Spleen (tissue), 7 donors: ENCODE data around the gene CARD19.
A peak's percentile ranks its signal among the peaks of the same experiment; 100 is the strongest.

Experiments
- POLR2A ChIP-seq, 3 donors: fragments of 450-650 bp; IDR thresholded peaks; one replicate each; pipeline ENCODE4 v1.5.1; 2017; ENCODE audit warnings: antibody characterized with exemption in 3 of 3, mild to moderate bottlenecking in 1 of 3
- POLR2AphosphoS5 ChIP-seq, 3 donors: sonication (generic); formaldehyde crosslinking; IDR thresholded peaks; one replicate each; pipeline ENCODE4 v1.5.1; 2017; ENCODE audit warnings: antibody characterized with exemption in 3 of 3
- TF ChIP-seq, protein P1 (sequence below), 11 experiments: fragments of 200-600 bp in 7 of 11; fragments of 450-650 bp in 4 of 11; sonication (generic) in 4 of 11; IDR thresholded peaks in 8 of 11; conservative IDR thresholded peaks in 3 of 11; 1 replicate in 7 of 11; 2 replicates in 4 of 11; pipeline versions ENCODE4 v1.4.0 to v1.8.0; 2016 to 2021; ENCODE audit warnings: antibody characterized with exemption in 11 of 11, inconsistent platforms in 4 of 11, mild to moderate bottlenecking in 1 of 11
- donor health status: DM: no; HTN: no; CAD: no; lungs with moderate emphysema.
- donor health status: DM: no; HTN: no; CAD: no.
- donor health status: DM: no; HTN: no; CAD: no.

DNA sequence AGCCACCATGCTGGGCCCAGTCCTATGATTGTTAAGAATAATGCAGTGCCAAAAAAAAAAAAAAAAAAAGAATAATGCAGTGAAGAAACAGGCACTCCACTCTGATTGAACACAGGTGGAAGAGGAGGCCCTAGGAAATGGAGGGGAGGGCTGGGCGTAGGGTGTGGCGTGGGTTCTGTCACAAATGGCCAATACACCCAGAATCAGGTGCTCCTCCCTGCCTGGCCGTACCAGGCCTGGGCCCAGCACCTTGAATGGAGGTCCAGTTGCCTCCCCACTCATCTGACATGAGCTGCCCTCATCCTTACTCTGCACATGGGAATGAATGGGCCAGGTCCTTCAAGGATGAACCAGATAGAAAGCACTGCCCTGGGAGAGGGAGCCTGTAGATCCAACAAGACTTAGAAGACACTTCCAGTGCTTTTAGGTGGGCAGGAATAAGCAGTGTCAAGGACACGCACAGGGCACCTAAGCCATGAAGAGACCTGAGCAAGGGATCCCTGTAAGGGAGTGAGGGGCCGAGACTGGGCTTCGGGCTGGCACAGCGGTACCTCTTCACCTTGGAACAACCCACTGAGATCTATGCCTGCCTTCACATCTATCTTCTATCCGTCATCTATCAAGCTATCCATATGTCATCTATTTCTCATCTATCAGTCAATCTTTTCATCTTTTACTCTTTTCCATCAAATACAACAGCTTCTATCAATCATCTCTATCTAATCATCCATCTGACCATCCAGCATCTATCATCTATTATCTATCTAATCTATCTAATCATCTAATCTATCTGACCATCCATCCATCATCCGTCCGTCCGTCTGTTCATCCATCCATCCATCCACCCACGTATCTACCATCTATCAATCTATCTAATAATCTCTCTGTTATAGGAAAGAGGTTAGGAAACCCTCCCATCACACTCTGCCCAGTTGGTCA is 22.2 kb downstream of the CARD19 start:
- TF ChIP-seq, protein P1, sequence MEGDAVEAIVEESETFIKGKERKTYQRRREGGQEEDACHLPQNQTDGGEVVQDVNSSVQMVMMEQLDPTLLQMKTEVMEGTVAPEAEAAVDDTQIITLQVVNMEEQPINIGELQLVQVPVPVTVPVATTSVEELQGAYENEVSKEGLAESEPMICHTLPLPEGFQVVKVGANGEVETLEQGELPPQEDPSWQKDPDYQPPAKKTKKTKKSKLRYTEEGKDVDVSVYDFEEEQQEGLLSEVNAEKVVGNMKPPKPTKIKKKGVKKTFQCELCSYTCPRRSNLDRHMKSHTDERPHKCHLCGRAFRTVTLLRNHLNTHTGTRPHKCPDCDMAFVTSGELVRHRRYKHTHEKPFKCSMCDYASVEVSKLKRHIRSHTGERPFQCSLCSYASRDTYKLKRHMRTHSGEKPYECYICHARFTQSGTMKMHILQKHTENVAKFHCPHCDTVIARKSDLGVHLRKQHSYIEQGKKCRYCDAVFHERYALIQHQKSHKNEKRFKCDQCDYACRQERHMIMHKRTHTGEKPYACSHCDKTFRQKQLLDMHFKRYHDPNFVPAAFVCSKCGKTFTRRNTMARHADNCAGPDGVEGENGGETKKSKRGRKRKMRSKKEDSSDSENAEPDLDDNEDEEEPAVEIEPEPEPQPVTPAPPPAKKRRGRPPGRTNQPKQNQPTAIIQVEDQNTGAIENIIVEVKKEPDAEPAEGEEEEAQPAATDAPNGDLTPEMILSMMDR (IDR thresholded peaks at IDR 0.05 in 8 of 11, conservative IDR thresholded peaks at IDR 0.05 in 3 of 11): no peak
- TF ChIP-seq POLR2A (IDR thresholded peaks at IDR 0.05): no peak
- TF ChIP-seq POLR2AphosphoS5 (IDR thresholded peaks at IDR 0.05): peak in 1 of 3 donors; percentile 33
